Mononuclear cell (primary cell): ENCODE data around the gene SELENOV. TPM values are rescaled to one million over a fixed set of nuclear protein-coding genes. Genes with fewer than 3 reads are reported as not detected.

Experiments
- H3K27me3 ChIP-seq: 2 replicates; pipeline ENCODE4 v1.6.0; 2011; ENCODE audit warnings: low read length, control low read depth; ENCODE audit not compliant: insufficient read depth
- H3K4me1 ChIP-seq: 2 replicates; pipeline ENCODE4 v1.5.1; 2011; ENCODE audit warnings: mild to moderate bottlenecking, low read length, control low read depth; ENCODE audit not compliant: insufficient read depth
- H3K4me3 ChIP-seq: 2 replicates; pipeline ENCODE4 v1.5.1; 2011; ENCODE audit warnings: mild to moderate bottlenecking, low read length, moderate library complexity
- H3K9me3 ChIP-seq: 2 replicates; pipeline ENCODE4 v1.5.1; 2011; ENCODE audit warnings: low read depth, mild to moderate bottlenecking, control low read depth, low read length
- total RNA-seq: library from RNA; depleted of rRNA; stranded (reverse); fragments of >200 nt; gene quantifications from one replicate; pipeline ENCODE4 v1.2.3, GENCODE V29; 2012

SELENOV gene
- total RNA-seq, 1 donor = not detected

GRCh38 chr19:39553082-39553652 lies 38.2 kb downstream of the SELENOV start:
- Histone ChIP-seq H3K9me3 (no peaks in the 10 kb centered on the region), H3K4me1 (peaks cover 34% of the 10 kb centered on the region), H3K4me3 (no peak overlapping the region), H3K27me3 (no peaks in the 10 kb centered on the region)

DNA sequence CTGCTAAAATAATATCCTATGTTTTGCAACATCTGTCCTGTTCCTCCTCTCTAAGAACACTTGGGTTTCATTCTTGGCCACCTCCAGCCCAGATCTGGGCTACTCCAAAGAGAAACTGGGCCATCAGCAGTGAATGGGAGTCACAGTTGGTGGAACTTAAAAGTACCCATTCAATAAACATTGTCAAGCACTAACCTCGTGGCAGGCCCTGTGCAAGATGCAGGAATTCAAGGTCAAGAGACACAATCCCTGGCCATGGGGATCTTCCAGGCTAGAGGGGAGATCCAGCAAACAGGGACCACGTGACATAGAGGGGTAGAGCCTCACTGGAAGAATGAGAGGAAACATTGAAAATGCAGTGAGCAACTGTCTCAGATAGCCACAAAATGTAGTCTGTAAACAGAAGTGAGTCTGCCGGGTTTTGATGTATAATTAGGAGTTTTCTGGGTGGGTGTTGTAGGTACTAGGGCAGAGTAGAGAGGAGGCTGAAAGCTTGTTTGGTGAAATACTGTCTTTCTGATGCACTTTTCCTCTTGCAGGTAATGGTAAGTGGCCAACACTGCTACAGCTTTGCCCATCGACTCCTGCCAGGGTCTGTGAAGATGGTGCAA lies 39.9 kb downstream of the SELENOV start:
- Histone ChIP-seq H3K9me3 (no peaks in the 10 kb centered on the region), H3K27me3 (no peaks in the 10 kb centered on the region), H3K4me1 (peaks cover 44% of the 10 kb centered on the region), H3K4me3 (no peak overlapping the region)

DNA sequence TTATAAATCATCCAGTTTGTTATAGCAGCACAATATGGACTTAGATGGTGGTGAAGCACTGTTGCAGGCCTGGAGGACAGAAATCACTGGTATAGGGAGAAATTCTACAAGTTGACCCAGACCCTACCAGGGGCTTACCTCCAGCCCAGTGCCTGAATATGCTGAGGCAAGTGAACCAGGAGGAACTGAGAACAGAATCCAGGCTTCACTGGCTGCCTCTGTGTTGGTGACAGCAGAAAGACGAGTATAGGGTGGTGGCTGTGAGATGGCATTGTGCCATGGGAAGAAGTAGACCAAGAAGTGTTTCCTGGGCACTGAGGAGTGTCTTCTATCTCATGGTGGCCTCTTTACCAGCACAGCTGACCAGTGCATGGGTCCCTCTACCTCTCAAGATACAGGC lies 40.9 kb downstream of the SELENOV start:
- peaks cover 44% of the 10 kb centered on the region for H3K4me1 ChIP-seq
- H3K27me3 ChIP-seq = no peaks in the 10 kb centered on the region
- no peaks in the 10 kb centered on the region for H3K9me3 ChIP-seq
- H3K4me3 ChIP-seq = no peak overlapping the region

DNA sequence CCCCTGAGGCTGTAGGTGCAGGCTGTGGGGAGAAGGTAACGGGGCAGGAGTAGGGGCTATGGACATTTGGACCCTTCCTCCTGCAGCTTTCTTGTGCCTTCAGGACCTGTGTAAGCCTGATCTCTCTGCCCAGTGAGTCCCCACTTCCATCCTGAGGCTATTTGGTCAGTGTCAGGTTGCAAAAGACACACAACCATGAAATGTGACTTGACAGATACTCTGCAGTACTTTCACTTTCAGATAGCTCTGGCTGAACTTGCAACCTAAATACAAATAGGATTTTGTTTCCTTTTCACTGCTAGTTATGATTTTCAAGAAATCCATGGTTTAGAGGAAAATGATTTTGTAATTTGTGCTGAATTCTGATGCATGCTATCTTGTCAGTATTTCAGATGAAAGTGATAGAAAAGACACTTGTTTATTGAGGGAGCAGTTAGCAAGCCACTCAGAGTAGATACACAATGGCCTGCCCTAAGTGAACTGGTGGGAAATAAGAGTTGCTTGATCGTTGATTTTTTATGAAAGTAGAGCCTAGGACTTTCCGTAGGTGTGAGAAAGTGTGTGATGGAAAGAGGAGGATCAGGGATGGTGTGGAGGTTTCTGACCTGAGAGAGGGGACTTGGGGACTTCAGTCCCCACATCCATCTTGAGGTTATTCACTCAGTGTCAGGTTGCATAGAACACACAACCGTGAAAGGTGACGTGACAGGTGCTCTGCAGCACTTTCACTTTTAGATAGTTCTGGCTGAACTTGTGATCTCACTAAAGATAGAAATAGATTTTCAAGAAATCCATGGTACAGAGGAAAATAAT lies 43.1 kb downstream of the SELENOV start:
- H3K9me3 ChIP-seq = no peaks in the 10 kb centered on the region
- no peak overlapping the region for H3K4me3 ChIP-seq
- H3K4me1 ChIP-seq = peaks cover 28% of the 10 kb centered on the region
- H3K27me3 ChIP-seq = no peaks in the 10 kb centered on the region

DNA sequence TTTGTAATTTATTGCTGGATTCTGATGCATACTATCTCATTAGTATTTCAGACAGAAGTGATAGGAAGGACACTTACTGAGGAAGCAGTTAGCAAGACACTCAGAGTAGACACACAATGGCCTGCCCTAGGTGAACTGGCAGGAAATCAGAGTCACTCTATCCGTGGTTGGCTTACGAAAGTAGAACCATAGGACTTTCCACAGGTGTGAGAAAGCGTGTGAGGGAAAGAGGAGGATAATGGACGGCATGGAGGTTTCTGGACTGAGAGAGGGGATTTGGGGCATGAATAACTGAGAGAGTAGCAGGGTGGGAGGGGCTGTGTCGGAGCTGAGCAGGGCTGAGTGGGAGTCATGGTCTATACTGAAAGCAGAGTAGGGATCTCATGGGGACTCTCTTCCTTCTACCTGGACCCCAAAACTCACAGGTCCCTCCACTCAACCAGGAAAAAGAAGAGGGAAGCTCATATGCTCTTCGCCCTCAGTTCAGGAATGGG lies 43.7 kb downstream of the SELENOV start:
- Histone ChIP-seq H3K27me3 (no peaks in the 10 kb centered on the region), H3K4me3 (no peak overlapping the region), H3K4me1 (peaks cover 23% of the 10 kb centered on the region), H3K9me3 (no peaks in the 10 kb centered on the region)

DNA sequence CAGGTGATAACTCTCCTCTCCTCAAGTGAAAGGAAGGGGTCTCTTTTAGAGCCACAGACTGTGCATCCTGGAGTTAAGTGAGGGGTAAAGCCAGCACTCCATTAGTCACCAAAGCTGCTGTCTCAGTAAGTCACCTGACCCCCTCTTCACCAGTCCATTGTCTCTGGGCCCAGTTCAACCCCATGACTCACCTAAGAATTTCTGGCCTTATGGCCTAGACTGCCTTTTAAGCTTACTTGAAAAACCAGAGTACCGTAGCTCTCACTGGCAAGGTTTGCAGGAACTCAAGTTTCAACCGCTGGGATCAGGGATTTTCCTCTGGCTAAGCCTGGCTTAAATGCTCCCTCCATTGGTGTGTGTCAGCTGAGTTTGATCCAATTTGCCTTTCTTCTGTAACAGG lies 48.5 kb downstream of the SELENOV start:
- H3K4me1 ChIP-seq = peaks cover 8% of the 10 kb centered on the region
- H3K27me3 ChIP-seq = peaks cover 22% of the 10 kb centered on the region
- no peaks in the 10 kb centered on the region for H3K9me3 ChIP-seq
- H3K4me3 ChIP-seq = no peak overlapping the region

GRCh38 chr19:39566064-39566463 lies 51.1 kb downstream of the SELENOV start:
- H3K4me3 ChIP-seq = no peak overlapping the region
- H3K27me3 ChIP-seq = peaks cover 25% of the 10 kb centered on the region
- no peaks in the 10 kb centered on the region for H3K4me1 ChIP-seq
- no peaks in the 10 kb centered on the region for H3K9me3 ChIP-seq

DNA sequence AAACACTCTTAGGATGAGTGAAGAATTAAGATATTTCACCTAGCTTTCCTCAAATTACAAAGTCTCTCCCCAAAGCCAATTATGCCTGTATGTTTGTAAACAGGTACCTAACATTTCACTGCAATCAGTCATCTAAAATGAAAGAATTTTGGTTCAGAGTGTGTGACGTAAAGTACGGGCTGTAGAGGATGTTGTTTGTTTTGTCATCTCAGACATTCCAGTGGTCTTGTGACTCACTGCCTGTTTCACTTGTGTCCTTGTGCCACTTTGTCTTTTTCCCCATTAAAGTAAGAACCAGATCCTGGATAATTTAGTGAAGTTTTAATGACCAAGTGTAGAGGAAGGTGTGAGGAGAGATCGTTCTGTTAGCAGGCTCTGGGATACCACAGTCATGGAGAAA lies 53.7 kb downstream of the SELENOV start:
- Histone ChIP-seq H3K9me3 (no peaks in the 10 kb centered on the region), H3K27me3 (peaks cover 25% of the 10 kb centered on the region), H3K4me3 (no peak overlapping the region), H3K4me1 (no peaks in the 10 kb centered on the region)

Other genes starting within 250 kb of the SELENOV start
- not detected for gene IFNL2, start 246.7 kb upstream of the SELENOV start, total RNA-seq
- gene IFNL1, start 218.7 kb upstream of the SELENOV start, total RNA-seq = not detected
- 1.8 TPM for gene LRFN1, start 194.3 kb upstream of the SELENOV start, total RNA-seq
- gene GMFG, start 179.1 kb upstream of the SELENOV start, total RNA-seq = 211 TPM
- gene SAMD4B, start 172.7 kb upstream of the SELENOV start, total RNA-seq = 30.0 TPM
- gene PAF1, start 124.0 kb upstream of the SELENOV start, total RNA-seq = 26.1 TPM
- gene MED29, start 123.8 kb upstream of the SELENOV start, total RNA-seq = 21.9 TPM
- gene ZFP36, start 108.3 kb upstream of the SELENOV start, total RNA-seq = 676 TPM
- 21.5 TPM for gene PLEKHG2, start 102.5 kb upstream of the SELENOV start, total RNA-seq
- 71.4 TPM for gene RPS16, start 79.2 kb upstream of the SELENOV start, total RNA-seq
- 124 TPM for gene SUPT5H, start 69.6 kb upstream of the SELENOV start, total RNA-seq
- gene TIMM50, start 34.3 kb upstream of the SELENOV start, total RNA-seq = 17.1 TPM
- not detected for gene DLL3, start 16.2 kb upstream of the SELENOV start, total RNA-seq
- 6.0 TPM for gene EID2B, start 17.7 kb downstream of the SELENOV start, total RNA-seq
- gene EID2, start 25.0 kb downstream of the SELENOV start, total RNA-seq = 14.4 TPM
- gene LGALS13, start 87.4 kb downstream of the SELENOV start, total RNA-seq = not detected
- gene LGALS16, start 140.8 kb downstream of the SELENOV start, total RNA-seq = not detected
- 0.31 TPM for gene LGALS14, start 189.3 kb downstream of the SELENOV start, total RNA-seq
- 0.73 TPM for gene CLC, start 222.9 kb downstream of the SELENOV start, total RNA-seq